Stimulated activated CD8-positive, alpha-beta memory T cell treated with anti-CD3 and anti-CD28 coated beads, Interleukin-4, amount 100 ng/mL, for 48 hours (primary cell): ENCODE results near the gene DR1.

ENCODE experiments used
- DNase-seq: peaks from one replicate; pipeline ENCODE4 v3.0.0-alpha.2; 2020

DR1 gene

GRCh38 chr1:93345633-93346420 lies at the start of gene DR1:
Gene DR1, plus strand, starts transcription at chr1:93345907. Its CDS starts 739 bp downstream, at chr1:93346646.
- peak; percentile 95 for DNase-seq

GRCh38 chr1:93296555-93297154 lies 49.1 kb upstream of the DR1 start:
- no peak for DNase-seq

GRCh38 chr1:93301131-93301530 lies 44.6 kb upstream of the DR1 start:
- DNase-seq: no peak

GRCh38 chr1:93302078-93302477 lies 43.6 kb upstream of the DR1 start:
- no peak for DNase-seq

- DNase-seq: peak; percentile 42
These were observed 41.0 kb upstream of the DR1 start for GRCh38 chr1:93304716-93305138.

GRCh38 chr1:93306920-93307319 lies 38.8 kb upstream of the DR1 start:
- no peak for DNase-seq

- no peak for DNase-seq
These were observed 32.7 kb upstream of the DR1 start for GRCh38 chr1:93313026-93313425.

GRCh38 chr1:93317207-93317606 lies 28.5 kb upstream of the DR1 start:
- no peak for DNase-seq

- no peak for DNase-seq
These were observed 27.8 kb upstream of the DR1 start for GRCh38 chr1:93317943-93318342.

- no peak for DNase-seq
These were observed 24.0 kb upstream of the DR1 start for GRCh38 chr1:93321720-93322119.

- DNase-seq: no peak
These were observed 23.4 kb upstream of the DR1 start for GRCh38 chr1:93322349-93322748.

- no peak for DNase-seq
These were observed 22.4 kb upstream of the DR1 start for GRCh38 chr1:93323185-93323820.

- no peak for DNase-seq
These were observed 20.9 kb upstream of the DR1 start for GRCh38 chr1:93324486-93325464.

- DNase-seq: no peak
These were observed 16.6 kb upstream of the DR1 start for GRCh38 chr1:93328809-93329760.

GRCh38 chr1:93330196-93330595 lies 15.5 kb upstream of the DR1 start:
- no peak for DNase-seq

GRCh38 chr1:93330617-93331016 lies 15.1 kb upstream of the DR1 start:
- no peak for DNase-seq

- DNase-seq: no peak
These were observed 14.3 kb upstream of the DR1 start for GRCh38 chr1:93331412-93331811.

- no peak for DNase-seq
These were observed 13.3 kb upstream of the DR1 start for GRCh38 chr1:93332368-93332767.

GRCh38 chr1:93338387-93339146 lies 7.1 kb upstream of the DR1 start:
- DNase-seq: no peak

GRCh38 chr1:93339171-93339697 lies 6.5 kb upstream of the DR1 start:
- no peak for DNase-seq

GRCh38 chr1:93340090-93340489 lies 5.6 kb upstream of the DR1 start:
- no peak for DNase-seq
